IMR-90 (cell line): ENCODE data around the gene PRXL2B. TPM values are rescaled to one million over a fixed set of nuclear protein-coding genes. Genes with fewer than 3 reads are reported as not detected.
A peak's percentile ranks its signal among the peaks of the same experiment; 100 is the strongest.

ENCODE experiments used
- ATAC-seq: fragments of 200-7000 bp; cut with Tn5 transposase; 2 replicates; pipeline ENCODE4 v1.9.1; 2020; ENCODE audit warnings: low read depth, mild to moderate bottlenecking, moderate library complexity
- BruUV-seq: library from RNA; stranded (reverse); fragments of 400-500 nt; replicated peaks from 2 replicates; lab custom pipeline; 2021; lab: Mats Ljungman, UMichigan
- CTCF ChIA-PET: fragments of 300-600 bp; formaldehyde crosslinking; extraction: SDS; loops from one replicate; lab custom pipeline; 2021; ENCODE audit warnings: antibody characterized with exemption; lab: Yijun Ruan, JAX
- POLR2A ChIA-PET: fragments of 300-600 bp; sonication (Branson Sonifier 250); formaldehyde crosslinking; loops from one replicate; lab custom pipeline; 2022; ENCODE audit warnings: antibody characterized with exemption; ENCODE audit not compliant: unreplicated experiment; lab: Charles Lee
- DNase-seq: peaks from one replicate; pipeline ENCODE4 v3.0.0; 2013
- H2AFZ ChIP-seq: replicated peaks from 2 replicates; pipeline ENCODE3; 2013; ENCODE audit warnings: low read length, mild to moderate bottlenecking; ENCODE audit not compliant: poor library complexity
- H2AK5ac ChIP-seq: 2 replicates; pipeline ENCODE4 v1.6.1; 2013; ENCODE audit warnings: low read depth, low read length, inconsistent platforms
- H2AK9ac ChIP-seq: replicated peaks from 2 replicates; pipeline ENCODE3; 2013; ENCODE audit warnings: mild to moderate bottlenecking, low read depth, low read length, moderate library complexity; ENCODE audit not compliant: poor library complexity
- H2BK120ac ChIP-seq: 2 replicates; pipeline ENCODE4 v1.6.1; 2013; ENCODE audit warnings: low read depth, low read length, inconsistent platforms
- H2BK15ac ChIP-seq: 3 replicates; pipeline ENCODE4 v1.6.1; 2013; ENCODE audit warnings: low read depth, low read length, inconsistent platforms
- H2BK20ac ChIP-seq: 2 replicates; pipeline ENCODE4 v1.6.1; 2013; ENCODE audit warnings: low read depth, mild to moderate bottlenecking, inconsistent platforms, low read length, moderate library complexity
- H2BK5ac ChIP-seq: 2 replicates; pipeline ENCODE4 v1.6.1; 2013; ENCODE audit warnings: mild to moderate bottlenecking, low read depth, low read length, inconsistent platforms; ENCODE audit not compliant: poor library complexity, severe bottlenecking
- H3K14ac ChIP-seq: replicated peaks from 2 replicates; pipeline ENCODE4 v1.6.1; 2013; ENCODE audit warnings: low read depth, low read length, inconsistent platforms
- H3K18ac ChIP-seq: 2 replicates; pipeline ENCODE4 v1.6.1; 2013; ENCODE audit warnings: low read depth, low read length, control low read depth
- H3K23ac ChIP-seq: 2 replicates; pipeline ENCODE4 v1.6.1; 2013; ENCODE audit warnings: low read depth, low read length, inconsistent platforms
- H3K27ac ChIP-seq: 2 replicates; pipeline ENCODE4 v1.5.1; 2013; ENCODE audit warnings: mild to moderate bottlenecking, control low read depth, low read length; ENCODE audit not compliant: insufficient read depth
- H3K27me3 ChIP-seq: 2 replicates; pipeline ENCODE4 v1.6.1; 2013; ENCODE audit warnings: low read length; ENCODE audit not compliant: control insufficient read depth, insufficient read depth
- H3K36me3 ChIP-seq: 2 replicates; pipeline ENCODE4 v1.6.1; 2013; ENCODE audit warnings: low read length, mixed read lengths; ENCODE audit not compliant: control insufficient read depth, insufficient read depth
- H3K4ac ChIP-seq: 2 replicates; pipeline ENCODE4 v1.6.1; 2013; ENCODE audit warnings: low read depth, low read length, inconsistent platforms
- H3K4me1 ChIP-seq: 2 replicates; pipeline ENCODE4 v1.6.1; 2013; ENCODE audit warnings: low read length, mixed read lengths; ENCODE audit not compliant: control insufficient read depth, insufficient read depth
- H3K4me2 ChIP-seq: 2 replicates; pipeline ENCODE4 v1.6.1; 2013; ENCODE audit warnings: low read depth, mild to moderate bottlenecking, control low read depth, low read length, moderate library complexity
- H3K4me3 ChIP-seq: 2 replicates; pipeline ENCODE4 v1.5.1; 2013; ENCODE audit warnings: low read depth, mild to moderate bottlenecking, control low read depth, low read length, moderate library complexity; ENCODE audit not compliant: insufficient read depth
- H3K56ac ChIP-seq: 2 replicates; pipeline ENCODE4 v1.6.1; 2013; ENCODE audit warnings: low read length, inconsistent platforms; ENCODE audit not compliant: insufficient read depth; ENCODE audit errors: extremely low read depth
- H3K79me1 ChIP-seq, 2 experiments: 2 replicates each; pipeline ENCODE4 v1.6.1; 2013; ENCODE audit warnings: low read length in 2 of 2, inconsistent platforms in 1 of 2, low read depth in 1 of 2
- H3K9ac ChIP-seq: 2 replicates; pipeline ENCODE4 v1.6.1; 2013; ENCODE audit warnings: low read depth, low read length, control low read depth
- H3K9me1 ChIP-seq: 2 replicates; pipeline ENCODE4 v1.6.1; 2013; ENCODE audit warnings: low read length, inconsistent platforms; ENCODE audit not compliant: insufficient read depth
- H3K9me3 ChIP-seq: 2 replicates; pipeline ENCODE4 v1.6.1; 2013; ENCODE audit warnings: low read length; ENCODE audit not compliant: control insufficient read depth, insufficient read depth
- H4K20me1 ChIP-seq: 2 replicates; pipeline ENCODE4 v1.6.1; 2013; ENCODE audit warnings: low read length, inconsistent platforms; ENCODE audit not compliant: insufficient read depth
- H4K5ac ChIP-seq: 2 replicates; pipeline ENCODE4 v1.6.1; 2013; ENCODE audit warnings: mild to moderate bottlenecking, low read depth, low read length, control low read depth
- H4K8ac ChIP-seq, 2 experiments: 2 replicates each; pipeline ENCODE4 v1.6.1; 2013; ENCODE audit warnings: low read depth in 2 of 2, low read length in 2 of 2, control low read depth in 1 of 2, inconsistent platforms in 1 of 2
- H4K91ac ChIP-seq: 2 replicates; pipeline ENCODE4 v1.6.1; 2013; ENCODE audit warnings: low read depth, low read length, inconsistent platforms; ENCODE audit not compliant: insufficient read depth
- BHLHE40 ChIP-seq: fragments of 150-350 bp; IDR thresholded peaks from 2 replicates; pipeline ENCODE4 v1.6.1; 2016; ENCODE audit warnings: mild to moderate bottlenecking, low read depth, low read length
- MAFK ChIP-seq: IDR thresholded peaks from 2 replicates; pipeline ENCODE4 v1.6.1; 2012; ENCODE audit warnings: low read depth, low read length, improper control_type of control experiment
- MAZ ChIP-seq: IDR thresholded peaks from 2 replicates; pipeline ENCODE4 v1.6.1; 2012; ENCODE audit warnings: low read depth, mild to moderate bottlenecking, low read length, improper control_type of control experiment, moderate library complexity, borderline replicate concordance
- RFX5 ChIP-seq: IDR thresholded peaks from 2 replicates; pipeline ENCODE4 v1.8.0; 2012; ENCODE audit warnings: low read depth, mild to moderate bottlenecking, low read length, moderate library complexity
- WGBS, 2 experiments: methylation state at CpG; one replicate each; pipeline versions ENCODE4 v1.1.5 to v1.1.7; 2013; ENCODE audit warnings: missing lambda C conversion rate in 2 of 2; ENCODE audit not compliant: insufficient read length in 1 of 2; ENCODE audit errors: extremely low coverage in 2 of 2; 5-methylcytosine and 5-hydroxymethylcytosine counted together
- dilution Hi-C: fragments of 300-500 bp; cut with HindIII; formaldehyde crosslinking; loops from one replicate; pipeline ENCODE4 v1.14.3; 2018; ENCODE audit warnings: low sequenced_read_pairs; ENCODE audit not compliant: unreplicated experiment
- in situ Hi-C: fragments of 300-500 bp; cut with MboI; formaldehyde crosslinking; loops from 3 replicates; pipeline ENCODE4 v1.14.3; 2019; ENCODE audit warnings: low sequenced_read_pairs, inconsistent platforms, mixed read lengths
- intact Hi-C: fragments of 100-400 bp; cut with micrococcal nuclease; formaldehyde crosslinking; loops from 2 replicates; pipeline ENCODE4 v1.10.0; 2022
- polyA plus RNA-seq, 3 experiments: library from polyadenylated mRNA; depleted of rRNA; stranded (reverse); fragments of >200 nt; gene quantifications; 2 replicates each; pipeline ENCODE4 v1.2.3, GENCODE V29; 2012; ENCODE audit warnings: low replicate concordance in 1 of 3
- total RNA-seq: library from RNA; depleted of rRNA; stranded (reverse); fragments of >200 nt; gene quantifications from 2 replicates; pipeline ENCODE4 v1.2.3, GENCODE V29; 2012
- TF ChIP-seq, protein P1 (sequence below): fragments of 150-350 bp; IDR thresholded peaks from 2 replicates; pipeline ENCODE4 v1.6.1; 2017; ENCODE audit warnings: mild to moderate bottlenecking, antibody characterized with exemption, low read length, low read depth

PRXL2B gene
- total and polyA plus RNA-seq, 2 of the 4 experiments (the other 2 are of a cell fraction): 10.9 to 22.3 TPM

GRCh38 chr1:2545754-2546514 is 40.6 kb upstream of the PRXL2B start:
- DNase-seq (peak; percentile 66), ATAC-seq (peak; percentile 65)
- peaks cover 2% of the 10 kb centered on the region; the same call in 1 of the 2 replicates for H3K27me3 ChIP-seq
- peak overlapping the region; percentile 96 for H2AFZ ChIP-seq
- ChIA-PET POLR2A (no interaction called here), CTCF (interaction anchor here (0.7 kb wide), 1 partner anchor 116 kb away, joined by 3 read pairs; no protein-coding TSS in a partner anchor)
- peak overlapping the region in 1 of 2 experiments; percentile 71; a peak in 2 of 4 replicates for H4K8ac ChIP-seq
- no peak overlapping the region for H2BK20ac ChIP-seq
- peaks cover 0 to 10% of the 10 kb centered on the region in 2 experiments; a peak in 1 of 4 replicates for H3K79me1 ChIP-seq
- H3K4me3 ChIP-seq: peak overlapping the region; percentile 40
- no peak overlapping the region for H4K5ac ChIP-seq
- H2BK5ac ChIP-seq: peak overlapping the region; percentile 35
- 7% methylated on average over 6 of the region's 43 CpGs; no CpG with 5 or more reads in 1 of the 2 experiments for WGBS, 2 experiments
- H3K4me2 ChIP-seq: peak overlapping the region; percentile 83
- no peak overlapping the region; the same call in 2 of the 3 replicates for H2BK15ac ChIP-seq
- in situ Hi-C loops (loop anchor here (25.0 kb wide), 1 partner anchor 359 kb away; the partner anchor contains the start of gene FAAP20), dilution Hi-C loops (no loop called here), intact Hi-C loops (loop anchor here (1.0 to 5.0 kb wide), 2 partner anchors 87 to 114 kb away; no protein-coding TSS in a partner anchor)
- H3K23ac ChIP-seq: no peak overlapping the region
- H3K56ac ChIP-seq: peak overlapping the region; percentile 17; the same call in 1 of the 2 replicates
- peaks cover 10% of the 10 kb centered on the region for H3K4me1 ChIP-seq
- no peak overlapping the region for H3K9ac ChIP-seq
- 0 out of 2 replicates have a peak, but pooled peaks cover 3% of the 10 kb centered on the region for H4K20me1 ChIP-seq
- H3K36me3 ChIP-seq: no peaks in the 10 kb centered on the region
- peak overlapping the region; percentile 98 for H2AK9ac ChIP-seq
- H3K27ac ChIP-seq: no peak overlapping the region; the same call in 1 of the 2 replicates
- peak overlapping the region; percentile 94; the same call in 1 of the 2 replicates for H3K14ac ChIP-seq
- H3K4ac ChIP-seq: peak overlapping the region; percentile 77
- no peak overlapping the region for H2AK5ac ChIP-seq
- no peaks in the 10 kb centered on the region for H3K9me3 ChIP-seq
- H3K9me1 ChIP-seq: no peaks in the 10 kb centered on the region
- no peak overlapping the region for H3K18ac ChIP-seq
- peak overlapping the region; percentile 32; the same call in 1 of the 2 replicates for H2BK120ac ChIP-seq
- TF ChIP-seq BHLHE40 (no peak), MAZ (peak; percentile 32; the same call in 1 of the 2 replicates), MAFK (no peak), RFX5 (no peak)
- TF ChIP-seq, protein P1, sequence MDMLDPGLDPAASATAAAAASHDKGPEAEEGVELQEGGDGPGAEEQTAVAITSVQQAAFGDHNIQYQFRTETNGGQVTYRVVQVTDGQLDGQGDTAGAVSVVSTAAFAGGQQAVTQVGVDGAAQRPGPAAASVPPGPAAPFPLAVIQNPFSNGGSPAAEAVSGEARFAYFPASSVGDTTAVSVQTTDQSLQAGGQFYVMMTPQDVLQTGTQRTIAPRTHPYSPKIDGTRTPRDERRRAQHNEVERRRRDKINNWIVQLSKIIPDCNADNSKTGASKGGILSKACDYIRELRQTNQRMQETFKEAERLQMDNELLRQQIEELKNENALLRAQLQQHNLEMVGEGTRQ: peak; percentile 91
- BruUV-seq: no TSS peak
- no peak overlapping the region; the same call in 1 of the 2 replicates for H4K91ac ChIP-seq
